WTC11 (cell line): Measurements from ENCODE around the gene FHIT.

ENCODE experiments used
- CREM ChIP-seq: sonication (generic); formaldehyde crosslinking; IDR thresholded peaks from 2 replicates; pipeline ENCODE4 v1.8.1; 2022; ENCODE audit warnings: mild to moderate bottlenecking, missing genetic modification reagents, moderate library complexity
- ESRRA ChIP-seq: sonication (generic); formaldehyde crosslinking; IDR thresholded peaks from 2 replicates; pipeline ENCODE4 v1.8.1; 2022; ENCODE audit warnings: mild to moderate bottlenecking, missing genetic modification reagents, borderline replicate concordance
- NR2C2 ChIP-seq: sonication (generic); formaldehyde crosslinking; IDR thresholded peaks from 2 replicates; pipeline ENCODE4 v1.8.0; 2022; ENCODE audit warnings: mild to moderate bottlenecking, missing genetic modification reagents
- NR3C1 ChIP-seq: sonication (generic); formaldehyde crosslinking; conservative IDR thresholded peaks from 2 replicates; pipeline ENCODE4 v1.8.1; 2023; ENCODE audit warnings: low read depth, mild to moderate bottlenecking, missing genetic modification reagents
- TCF7 ChIP-seq: sonication (generic); formaldehyde crosslinking; IDR thresholded peaks from 2 replicates; pipeline ENCODE4 v1.8.0; 2022; ENCODE audit warnings: mild to moderate bottlenecking, low read depth, missing genetic modification reagents, moderate library complexity
- TP53 ChIP-seq: sonication (generic); formaldehyde crosslinking; IDR thresholded peaks from 2 replicates; pipeline ENCODE4 v1.8.1; 2023; ENCODE audit warnings: mild to moderate bottlenecking, missing genetic modification reagents
- TF ChIP-seq, protein P1 (sequence below): fragments of 200-600 bp; IDR thresholded peaks from 2 replicates; pipeline ENCODE4 v1.8.0; 2022; ENCODE audit warnings: antibody characterized with exemption
- TF ChIP-seq, protein P2 (sequence below): sonication (generic); formaldehyde crosslinking; IDR thresholded peaks from 2 replicates; pipeline ENCODE4 v1.8.0; 2023; ENCODE audit warnings: mild to moderate bottlenecking, missing genetic modification reagents
- TF ChIP-seq, protein P3 (sequence below): sonication (generic); formaldehyde crosslinking; IDR thresholded peaks from 2 replicates; pipeline ENCODE4 v1.8.1; 2022; ENCODE audit warnings: low read depth, mild to moderate bottlenecking, moderate library complexity, missing genetic modification reagents, borderline replicate concordance
- TF ChIP-seq, protein P4 (sequence below): sonication (generic); formaldehyde crosslinking; IDR thresholded peaks from 2 replicates; pipeline ENCODE4 v1.8.0; 2022; ENCODE audit warnings: mild to moderate bottlenecking, missing genetic modification reagents

DNA sequence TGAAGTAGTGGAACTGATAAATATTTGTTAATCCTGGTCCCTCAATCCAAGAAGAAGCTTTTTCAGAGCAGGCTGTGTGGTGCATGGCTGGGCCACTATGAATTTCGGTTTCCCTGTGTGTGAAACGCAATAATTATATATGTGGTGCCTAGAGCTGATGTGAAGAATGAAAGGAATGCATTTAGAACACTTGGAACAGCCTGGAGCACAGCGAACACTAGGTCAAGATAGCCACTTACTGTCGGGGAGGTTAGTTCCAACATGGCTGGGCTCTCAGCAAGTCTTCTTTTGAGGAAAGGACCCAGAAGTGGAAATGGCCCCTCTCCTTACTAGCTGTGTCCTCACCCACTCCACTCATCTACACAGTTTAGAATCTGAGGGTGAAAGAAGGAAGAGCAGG is 245.7 kb downstream of the FHIT start:
- TF ChIP-seq, protein P1, sequence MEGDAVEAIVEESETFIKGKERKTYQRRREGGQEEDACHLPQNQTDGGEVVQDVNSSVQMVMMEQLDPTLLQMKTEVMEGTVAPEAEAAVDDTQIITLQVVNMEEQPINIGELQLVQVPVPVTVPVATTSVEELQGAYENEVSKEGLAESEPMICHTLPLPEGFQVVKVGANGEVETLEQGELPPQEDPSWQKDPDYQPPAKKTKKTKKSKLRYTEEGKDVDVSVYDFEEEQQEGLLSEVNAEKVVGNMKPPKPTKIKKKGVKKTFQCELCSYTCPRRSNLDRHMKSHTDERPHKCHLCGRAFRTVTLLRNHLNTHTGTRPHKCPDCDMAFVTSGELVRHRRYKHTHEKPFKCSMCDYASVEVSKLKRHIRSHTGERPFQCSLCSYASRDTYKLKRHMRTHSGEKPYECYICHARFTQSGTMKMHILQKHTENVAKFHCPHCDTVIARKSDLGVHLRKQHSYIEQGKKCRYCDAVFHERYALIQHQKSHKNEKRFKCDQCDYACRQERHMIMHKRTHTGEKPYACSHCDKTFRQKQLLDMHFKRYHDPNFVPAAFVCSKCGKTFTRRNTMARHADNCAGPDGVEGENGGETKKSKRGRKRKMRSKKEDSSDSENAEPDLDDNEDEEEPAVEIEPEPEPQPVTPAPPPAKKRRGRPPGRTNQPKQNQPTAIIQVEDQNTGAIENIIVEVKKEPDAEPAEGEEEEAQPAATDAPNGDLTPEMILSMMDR = no peak
- TF ChIP-seq CREM (CRISPR knock-in tag) (no peak), TCF7 (no peak), NR2C2 (CRISPR knock-in tag) (no peak), NR3C1 (no peak), TP53 (CRISPR knock-in tag) (no peak), ESRRA (CRISPR knock-in tag) (no peak)
- TF ChIP-seq, protein P2, sequence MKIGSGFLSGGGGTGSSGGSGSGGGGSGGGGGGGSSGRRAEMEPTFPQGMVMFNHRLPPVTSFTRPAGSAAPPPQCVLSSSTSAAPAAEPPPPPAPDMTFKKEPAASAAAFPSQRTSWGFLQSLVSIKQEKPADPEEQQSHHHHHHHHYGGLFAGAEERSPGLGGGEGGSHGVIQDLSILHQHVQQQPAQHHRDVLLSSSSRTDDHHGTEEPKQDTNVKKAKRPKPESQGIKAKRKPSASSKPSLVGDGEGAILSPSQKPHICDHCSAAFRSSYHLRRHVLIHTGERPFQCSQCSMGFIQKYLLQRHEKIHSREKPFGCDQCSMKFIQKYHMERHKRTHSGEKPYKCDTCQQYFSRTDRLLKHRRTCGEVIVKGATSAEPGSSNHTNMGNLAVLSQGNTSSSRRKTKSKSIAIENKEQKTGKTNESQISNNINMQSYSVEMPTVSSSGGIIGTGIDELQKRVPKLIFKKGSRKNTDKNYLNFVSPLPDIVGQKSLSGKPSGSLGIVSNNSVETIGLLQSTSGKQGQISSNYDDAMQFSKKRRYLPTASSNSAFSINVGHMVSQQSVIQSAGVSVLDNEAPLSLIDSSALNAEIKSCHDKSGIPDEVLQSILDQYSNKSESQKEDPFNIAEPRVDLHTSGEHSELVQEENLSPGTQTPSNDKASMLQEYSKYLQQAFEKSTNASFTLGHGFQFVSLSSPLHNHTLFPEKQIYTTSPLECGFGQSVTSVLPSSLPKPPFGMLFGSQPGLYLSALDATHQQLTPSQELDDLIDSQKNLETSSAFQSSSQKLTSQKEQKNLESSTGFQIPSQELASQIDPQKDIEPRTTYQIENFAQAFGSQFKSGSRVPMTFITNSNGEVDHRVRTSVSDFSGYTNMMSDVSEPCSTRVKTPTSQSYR = no peak
- TF ChIP-seq, protein P3, sequence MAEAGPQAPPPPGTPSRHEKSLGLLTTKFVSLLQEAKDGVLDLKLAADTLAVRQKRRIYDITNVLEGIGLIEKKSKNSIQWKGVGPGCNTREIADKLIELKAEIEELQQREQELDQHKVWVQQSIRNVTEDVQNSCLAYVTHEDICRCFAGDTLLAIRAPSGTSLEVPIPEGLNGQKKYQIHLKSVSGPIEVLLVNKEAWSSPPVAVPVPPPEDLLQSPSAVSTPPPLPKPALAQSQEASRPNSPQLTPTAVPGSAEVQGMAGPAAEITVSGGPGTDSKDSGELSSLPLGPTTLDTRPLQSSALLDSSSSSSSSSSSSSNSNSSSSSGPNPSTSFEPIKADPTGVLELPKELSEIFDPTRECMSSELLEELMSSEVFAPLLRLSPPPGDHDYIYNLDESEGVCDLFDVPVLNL (CRISPR knock-in tag) = no peak
- TF ChIP-seq, protein P4, sequence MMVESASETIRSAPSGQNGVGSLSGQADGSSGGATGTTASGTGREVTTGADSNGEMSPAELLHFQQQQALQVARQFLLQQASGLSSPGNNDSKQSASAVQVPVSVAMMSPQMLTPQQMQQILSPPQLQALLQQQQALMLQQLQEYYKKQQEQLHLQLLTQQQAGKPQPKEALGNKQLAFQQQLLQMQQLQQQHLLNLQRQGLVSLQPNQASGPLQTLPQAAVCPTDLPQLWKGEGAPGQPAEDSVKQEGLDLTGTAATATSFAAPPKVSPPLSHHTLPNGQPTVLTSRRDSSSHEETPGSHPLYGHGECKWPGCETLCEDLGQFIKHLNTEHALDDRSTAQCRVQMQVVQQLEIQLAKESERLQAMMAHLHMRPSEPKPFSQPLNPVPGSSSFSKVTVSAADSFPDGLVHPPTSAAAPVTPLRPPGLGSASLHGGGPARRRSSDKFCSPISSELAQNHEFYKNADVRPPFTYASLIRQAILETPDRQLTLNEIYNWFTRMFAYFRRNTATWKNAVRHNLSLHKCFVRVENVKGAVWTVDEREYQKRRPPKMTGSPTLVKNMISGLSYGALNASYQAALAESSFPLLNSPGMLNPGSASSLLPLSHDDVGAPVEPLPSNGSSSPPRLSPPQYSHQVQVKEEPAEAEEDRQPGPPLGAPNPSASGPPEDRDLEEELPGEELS (CRISPR knock-in tag) = no peak
